HG02938 (cell line): ENCODE results near the gene IL10RB.

Experiments used
- ATAC-seq: cut with Tn5 transposase; IDR thresholded peaks from one replicate; pipeline ENCODE4 v1.9.1; 2021; ENCODE audit warnings: mild to moderate bottlenecking, moderate library complexity; ENCODE audit not compliant: unreplicated experiment

The IL10RB gene

GRCh38 chr21:33325222-33326067, 59.3 kb downstream of the IL10RB start:
- peak; percentile 37 for ATAC-seq

DNA sequence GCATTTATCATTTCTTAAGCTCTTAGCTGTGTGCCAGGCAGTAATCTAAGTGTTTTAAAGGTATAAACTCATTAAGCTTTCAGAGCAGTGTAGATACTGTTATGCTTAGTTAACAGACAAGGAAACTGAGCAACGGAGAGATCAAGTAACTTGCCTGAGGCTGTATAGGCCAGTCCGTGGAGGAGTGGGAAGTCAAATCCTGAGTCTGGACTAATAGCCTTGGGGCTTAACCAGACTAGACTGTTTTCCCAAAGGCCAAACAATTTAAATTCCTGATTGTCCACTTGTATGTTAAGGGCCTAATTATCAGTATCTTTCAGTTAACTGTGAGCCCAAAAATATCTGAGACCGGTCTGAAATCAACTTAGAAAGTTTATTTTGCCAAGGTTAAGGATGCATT, 61.2 kb downstream of the IL10RB start:
- no peak for ATAC-seq

DNA sequence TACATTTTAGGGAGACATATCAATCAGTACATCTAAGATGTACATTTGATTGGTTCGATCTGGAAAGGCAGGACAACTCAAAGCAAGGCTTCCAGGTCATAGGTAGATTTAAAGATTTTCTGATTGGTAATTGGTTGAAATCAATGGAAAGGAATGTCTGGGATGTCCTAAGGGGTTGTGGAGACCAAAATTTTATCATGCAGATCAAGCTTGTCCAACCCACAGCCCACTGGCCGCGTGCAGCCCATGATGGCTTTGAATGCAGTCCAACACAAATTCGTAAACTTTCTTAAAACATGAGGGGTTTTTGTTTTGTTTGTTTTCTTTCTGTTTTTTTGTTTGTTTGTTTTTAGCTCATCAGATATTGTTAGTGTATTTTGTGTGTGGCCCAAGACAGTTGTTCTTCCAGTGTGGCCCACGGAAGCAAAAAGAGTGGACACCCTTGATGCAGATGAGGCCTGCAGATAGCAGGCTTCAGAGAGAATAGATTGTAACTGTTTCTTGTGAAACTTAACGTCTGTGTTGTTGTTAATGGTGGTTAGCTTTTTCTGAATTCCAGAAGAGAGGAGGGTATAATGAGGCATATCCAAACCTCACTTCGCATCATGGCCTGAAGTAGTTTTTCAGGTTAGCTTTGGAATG, 61.7 kb downstream of the IL10RB start:
- no peak for ATAC-seq

DNA sequence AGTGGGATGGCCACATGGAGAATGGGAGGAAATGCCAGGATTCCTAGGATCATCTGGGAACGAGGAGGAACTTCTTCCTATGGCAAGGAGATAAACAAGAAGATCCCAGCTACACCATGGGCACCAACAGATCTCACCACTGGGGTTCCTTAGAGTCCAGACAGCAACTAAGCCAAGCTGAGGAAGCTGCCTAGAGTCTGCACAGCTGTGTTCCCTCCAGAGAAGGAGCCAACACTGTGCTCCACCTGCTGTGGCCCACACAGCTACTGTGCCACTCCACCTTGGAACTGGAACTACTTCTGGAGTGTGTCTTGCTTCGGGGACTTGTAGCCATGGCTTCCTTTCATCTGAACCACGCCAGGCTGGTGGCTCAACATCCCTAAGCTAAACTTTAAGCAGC, 64.6 kb downstream of the IL10RB start:
- no peak for ATAC-seq

- peak; percentile 79 for ATAC-seq
Measured at GRCh38 chr21:33332143-33332542, 66.0 kb downstream of the IL10RB start.

- ATAC-seq: no peak
Measured at GRCh38 chr21:33334191-33334590, 68.0 kb downstream of the IL10RB start.

DNA sequence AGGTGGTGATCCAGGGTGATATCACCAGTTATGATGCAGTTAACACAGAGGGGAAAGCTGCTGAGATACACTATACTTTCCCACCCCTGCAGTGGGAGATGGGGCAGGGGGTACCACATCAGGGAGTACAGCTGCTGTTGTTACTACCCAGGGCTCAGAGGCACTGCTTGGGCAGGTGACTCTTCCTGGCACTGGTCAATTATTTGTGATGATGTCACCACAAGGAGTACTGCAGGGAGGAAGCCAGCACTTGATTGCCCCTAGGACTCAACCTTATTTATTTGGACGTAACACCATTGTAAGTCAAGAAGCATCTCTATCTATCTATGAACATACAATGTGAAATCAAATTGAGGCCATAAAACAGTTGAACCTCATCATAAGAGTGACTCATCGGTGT, 68.7 kb downstream of the IL10RB start:
- ATAC-seq: no peak

DNA sequence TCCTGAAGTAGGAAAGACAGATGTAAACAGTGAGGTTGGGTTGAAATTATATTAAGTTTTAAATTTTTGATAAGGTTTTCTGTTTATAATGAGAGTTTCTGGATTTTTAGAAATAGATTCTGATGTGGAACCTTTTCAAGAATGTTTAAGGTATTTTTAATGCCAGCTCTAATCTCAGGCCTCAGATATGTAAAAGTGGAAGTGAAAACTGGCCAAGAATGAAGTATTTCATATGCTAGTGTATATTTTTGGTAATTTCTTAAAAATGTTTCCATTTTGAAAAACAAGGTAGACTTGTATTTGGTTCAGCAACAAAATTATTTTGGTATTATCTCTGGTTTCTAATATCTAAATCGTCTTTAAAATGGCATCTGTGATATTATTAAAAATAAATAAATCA, 73.0 kb downstream of the IL10RB start:
- no peak for ATAC-seq

DNA sequence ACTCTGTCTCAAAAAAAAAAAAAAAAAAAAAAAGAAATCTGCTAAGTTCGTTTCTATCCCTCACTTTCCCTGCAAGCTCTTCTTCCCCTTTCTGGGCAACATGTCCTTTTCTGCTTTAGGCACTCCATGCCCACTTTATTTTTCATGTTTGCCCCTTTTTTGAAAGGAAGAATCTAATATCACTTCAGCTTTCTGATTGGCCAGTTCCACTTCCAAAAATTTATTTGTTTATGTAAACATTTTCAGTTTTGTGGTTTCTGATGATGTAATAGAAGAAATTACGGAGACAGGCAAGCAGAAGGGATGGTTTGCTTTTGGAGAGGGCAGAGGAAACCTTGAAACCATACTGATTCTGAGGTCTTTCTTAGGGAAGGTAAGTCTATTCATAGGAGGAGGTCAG, 73.8 kb downstream of the IL10RB start:
- no peak for ATAC-seq

- ATAC-seq: no peak
Measured at GRCh38 chr21:33345751-33346238, 79.6 kb downstream of the IL10RB start.
